IMR-90 (cell line): Measurements from ENCODE around the gene P2RY14. TPM values are rescaled to one million over a fixed set of nuclear protein-coding genes. Genes with fewer than 3 reads are reported as not detected.

Experiments
- ATAC-seq: fragments of 200-7000 bp; cut with Tn5 transposase; 2 replicates; pipeline ENCODE4 v1.9.1; 2020; ENCODE audit warnings: low read depth, mild to moderate bottlenecking, moderate library complexity
- BruUV-seq: library from RNA; stranded (reverse); fragments of 400-500 nt; replicated peaks from 2 replicates; lab custom pipeline; 2021; lab: Mats Ljungman, UMichigan
- CTCF ChIA-PET: fragments of 300-600 bp; formaldehyde crosslinking; extraction: SDS; loops from one replicate; lab custom pipeline; 2021; ENCODE audit warnings: antibody characterized with exemption; lab: Yijun Ruan, JAX
- POLR2A ChIA-PET: fragments of 300-600 bp; sonication (Branson Sonifier 250); formaldehyde crosslinking; loops from one replicate; lab custom pipeline; 2022; ENCODE audit warnings: antibody characterized with exemption; ENCODE audit not compliant: unreplicated experiment; lab: Charles Lee
- DNase-seq: peaks from one replicate; pipeline ENCODE4 v3.0.0; 2013
- H2AFZ ChIP-seq: replicated peaks from 2 replicates; pipeline ENCODE3; 2013; ENCODE audit warnings: low read length, mild to moderate bottlenecking; ENCODE audit not compliant: poor library complexity
- H2AK5ac ChIP-seq: 2 replicates; pipeline ENCODE4 v1.6.1; 2013; ENCODE audit warnings: low read depth, low read length, inconsistent platforms
- H2AK9ac ChIP-seq: replicated peaks from 2 replicates; pipeline ENCODE3; 2013; ENCODE audit warnings: mild to moderate bottlenecking, low read depth, low read length, moderate library complexity; ENCODE audit not compliant: poor library complexity
- H2BK120ac ChIP-seq: 2 replicates; pipeline ENCODE4 v1.6.1; 2013; ENCODE audit warnings: low read depth, low read length, inconsistent platforms
- H2BK15ac ChIP-seq: 3 replicates; pipeline ENCODE4 v1.6.1; 2013; ENCODE audit warnings: low read depth, low read length, inconsistent platforms
- H2BK20ac ChIP-seq: 2 replicates; pipeline ENCODE4 v1.6.1; 2013; ENCODE audit warnings: low read depth, mild to moderate bottlenecking, inconsistent platforms, low read length, moderate library complexity
- H2BK5ac ChIP-seq: 2 replicates; pipeline ENCODE4 v1.6.1; 2013; ENCODE audit warnings: mild to moderate bottlenecking, low read depth, low read length, inconsistent platforms; ENCODE audit not compliant: poor library complexity, severe bottlenecking
- H3K14ac ChIP-seq: replicated peaks from 2 replicates; pipeline ENCODE4 v1.6.1; 2013; ENCODE audit warnings: low read depth, low read length, inconsistent platforms
- H3K18ac ChIP-seq: 2 replicates; pipeline ENCODE4 v1.6.1; 2013; ENCODE audit warnings: low read depth, low read length, control low read depth
- H3K23ac ChIP-seq: 2 replicates; pipeline ENCODE4 v1.6.1; 2013; ENCODE audit warnings: low read depth, low read length, inconsistent platforms
- H3K27ac ChIP-seq: 2 replicates; pipeline ENCODE4 v1.5.1; 2013; ENCODE audit warnings: mild to moderate bottlenecking, control low read depth, low read length; ENCODE audit not compliant: insufficient read depth
- H3K27me3 ChIP-seq: 2 replicates; pipeline ENCODE4 v1.6.1; 2013; ENCODE audit warnings: low read length; ENCODE audit not compliant: control insufficient read depth, insufficient read depth
- H3K36me3 ChIP-seq: 2 replicates; pipeline ENCODE4 v1.6.1; 2013; ENCODE audit warnings: low read length, mixed read lengths; ENCODE audit not compliant: control insufficient read depth, insufficient read depth
- H3K4ac ChIP-seq: 2 replicates; pipeline ENCODE4 v1.6.1; 2013; ENCODE audit warnings: low read depth, low read length, inconsistent platforms
- H3K4me1 ChIP-seq: 2 replicates; pipeline ENCODE4 v1.6.1; 2013; ENCODE audit warnings: low read length, mixed read lengths; ENCODE audit not compliant: control insufficient read depth, insufficient read depth
- H3K4me2 ChIP-seq: 2 replicates; pipeline ENCODE4 v1.6.1; 2013; ENCODE audit warnings: low read depth, mild to moderate bottlenecking, control low read depth, low read length, moderate library complexity
- H3K4me3 ChIP-seq: 2 replicates; pipeline ENCODE4 v1.5.1; 2013; ENCODE audit warnings: low read depth, mild to moderate bottlenecking, control low read depth, low read length, moderate library complexity; ENCODE audit not compliant: insufficient read depth
- H3K56ac ChIP-seq: 2 replicates; pipeline ENCODE4 v1.6.1; 2013; ENCODE audit warnings: low read length, inconsistent platforms; ENCODE audit not compliant: insufficient read depth; ENCODE audit errors: extremely low read depth
- H3K79me1 ChIP-seq, 2 experiments: 2 replicates each; pipeline ENCODE4 v1.6.1; 2013; ENCODE audit warnings: low read length in 2 of 2, inconsistent platforms in 1 of 2, low read depth in 1 of 2
- H3K9ac ChIP-seq: 2 replicates; pipeline ENCODE4 v1.6.1; 2013; ENCODE audit warnings: low read depth, low read length, control low read depth
- H3K9me1 ChIP-seq: 2 replicates; pipeline ENCODE4 v1.6.1; 2013; ENCODE audit warnings: low read length, inconsistent platforms; ENCODE audit not compliant: insufficient read depth
- H3K9me3 ChIP-seq: 2 replicates; pipeline ENCODE4 v1.6.1; 2013; ENCODE audit warnings: low read length; ENCODE audit not compliant: control insufficient read depth, insufficient read depth
- H4K20me1 ChIP-seq: 2 replicates; pipeline ENCODE4 v1.6.1; 2013; ENCODE audit warnings: low read length, inconsistent platforms; ENCODE audit not compliant: insufficient read depth
- H4K5ac ChIP-seq: 2 replicates; pipeline ENCODE4 v1.6.1; 2013; ENCODE audit warnings: mild to moderate bottlenecking, low read depth, low read length, control low read depth
- H4K8ac ChIP-seq, 2 experiments: 2 replicates each; pipeline ENCODE4 v1.6.1; 2013; ENCODE audit warnings: low read depth in 2 of 2, low read length in 2 of 2, control low read depth in 1 of 2, inconsistent platforms in 1 of 2
- H4K91ac ChIP-seq: 2 replicates; pipeline ENCODE4 v1.6.1; 2013; ENCODE audit warnings: low read depth, low read length, inconsistent platforms; ENCODE audit not compliant: insufficient read depth
- CEBPB ChIP-seq: IDR thresholded peaks from 2 replicates; pipeline ENCODE4 v1.6.1; 2012; ENCODE audit warnings: low read depth, low read length, improper control_type of control experiment
- FOS ChIP-seq: fragments of 150-350 bp; IDR thresholded peaks from 2 replicates; pipeline ENCODE4 v1.6.1; 2016; ENCODE audit warnings: low read depth, low read length
- MAFK ChIP-seq: IDR thresholded peaks from 2 replicates; pipeline ENCODE4 v1.6.1; 2012; ENCODE audit warnings: low read depth, low read length, improper control_type of control experiment
- MAZ ChIP-seq: IDR thresholded peaks from 2 replicates; pipeline ENCODE4 v1.6.1; 2012; ENCODE audit warnings: low read depth, mild to moderate bottlenecking, low read length, improper control_type of control experiment, moderate library complexity, borderline replicate concordance
- MXI1 ChIP-seq: IDR thresholded peaks from 2 replicates; pipeline ENCODE4 v1.6.1; 2012; ENCODE audit warnings: low read depth, mild to moderate bottlenecking, low read length, moderate library complexity, borderline replicate concordance
- NFE2L2 ChIP-seq: fragments of 150-350 bp; IDR thresholded peaks from 2 replicates; pipeline ENCODE4 v1.6.1; 2016; ENCODE audit warnings: low read depth, mild to moderate bottlenecking, low read length
- POLR2A ChIP-seq: IDR thresholded peaks from 2 replicates; pipeline ENCODE4 v1.6.1; 2012; ENCODE audit warnings: mild to moderate bottlenecking, low read depth, low read length
- RFX5 ChIP-seq: IDR thresholded peaks from 2 replicates; pipeline ENCODE4 v1.8.0; 2012; ENCODE audit warnings: low read depth, mild to moderate bottlenecking, low read length, moderate library complexity
- SMC3 ChIP-seq: fragments of 150-350 bp; IDR thresholded peaks from 2 replicates; pipeline ENCODE4 v1.6.1; 2016; ENCODE audit warnings: low read depth, mild to moderate bottlenecking, antibody characterized with exemption, low read length, moderate library complexity
- WGBS, 2 experiments: methylation state at CpG; one replicate each; pipeline versions ENCODE4 v1.1.5 to v1.1.7; 2013; ENCODE audit warnings: missing lambda C conversion rate in 2 of 2; ENCODE audit not compliant: insufficient read length in 1 of 2; ENCODE audit errors: extremely low coverage in 2 of 2; 5-methylcytosine and 5-hydroxymethylcytosine counted together
- dilution Hi-C: fragments of 300-500 bp; cut with HindIII; formaldehyde crosslinking; loops from one replicate; pipeline ENCODE4 v1.14.3; 2018; ENCODE audit warnings: low sequenced_read_pairs; ENCODE audit not compliant: unreplicated experiment
- in situ Hi-C: fragments of 300-500 bp; cut with MboI; formaldehyde crosslinking; loops from 3 replicates; pipeline ENCODE4 v1.14.3; 2019; ENCODE audit warnings: low sequenced_read_pairs, inconsistent platforms, mixed read lengths
- intact Hi-C: fragments of 100-400 bp; cut with micrococcal nuclease; formaldehyde crosslinking; loops from 2 replicates; pipeline ENCODE4 v1.10.0; 2022
- polyA plus RNA-seq, 3 experiments: library from polyadenylated mRNA; depleted of rRNA; stranded (reverse); fragments of >200 nt; gene quantifications; 2 replicates each; pipeline ENCODE4 v1.2.3, GENCODE V29; 2012; ENCODE audit warnings: low replicate concordance in 1 of 3
- total RNA-seq: library from RNA; depleted of rRNA; stranded (reverse); fragments of >200 nt; gene quantifications from 2 replicates; pipeline ENCODE4 v1.2.3, GENCODE V29; 2012
- TF ChIP-seq, protein P1 (sequence below): fragments of 150-350 bp; IDR thresholded peaks from 2 replicates; pipeline ENCODE4 v1.6.1; 2017; ENCODE audit warnings: mild to moderate bottlenecking, antibody characterized with exemption, low read length, low read depth
- TF ChIP-seq, protein P2 (sequence below): conservative IDR thresholded peaks from 2 replicates; pipeline ENCODE4 v1.5.1; 2012; ENCODE audit warnings: mild to moderate bottlenecking, low read depth, low read length, improper control_type of control experiment
- TF ChIP-seq, protein P3 (sequence below): fragments of 150-350 bp; IDR thresholded peaks from 2 replicates; pipeline ENCODE4 v1.6.1; 2016; ENCODE audit warnings: low read depth, mild to moderate bottlenecking, low read length, moderate library complexity, borderline replicate concordance

The P2RY14 gene
- total and polyA plus RNA-seq, 2 of the 4 experiments (the other 2 are of a cell fraction), result not detected

DNA sequence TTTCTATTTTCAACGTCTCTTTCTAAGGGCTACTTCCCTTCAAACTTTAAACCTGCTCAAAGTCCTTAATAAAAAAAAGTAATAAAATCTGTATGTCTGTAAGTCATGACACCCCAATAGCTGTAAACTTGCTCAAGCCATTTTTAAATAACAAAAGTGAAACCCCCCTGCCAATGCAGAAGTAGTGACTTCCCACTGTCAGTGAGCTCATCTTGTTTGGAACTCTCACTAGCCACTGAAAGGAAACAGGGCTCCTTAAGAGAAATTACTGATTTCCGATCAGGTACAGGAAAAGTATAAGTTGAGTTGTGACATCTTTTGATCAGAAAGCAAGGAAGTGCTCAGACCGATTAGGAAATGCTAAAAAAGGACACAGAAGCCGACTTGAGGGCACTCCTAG, 47.7 kb downstream of the P2RY14 start:
- H2BK15ac ChIP-seq, result no peak overlapping the region; the same call in 2 of the 3 replicates
- no peak overlapping the region for H3K4ac ChIP-seq
- H2BK5ac ChIP-seq, result no peak overlapping the region
- no peak overlapping the region for H3K14ac ChIP-seq
- DNase-seq, result no peak
- H3K23ac ChIP-seq, result no peak overlapping the region
- no peak overlapping the region for H3K18ac ChIP-seq
- no peaks in the 10 kb centered on the region for H3K27me3 ChIP-seq
- no peak overlapping the region for H4K8ac ChIP-seq
- no peak overlapping the region for H3K56ac ChIP-seq
- intact Hi-C loops, result no loop called here
- H3K79me1 ChIP-seq, result no peaks in the 10 kb centered on the region
- no peak overlapping the region for H3K9ac ChIP-seq
- H3K9me1 ChIP-seq, result peaks cover 7% of the 10 kb centered on the region; the same call in 1 of the 2 replicates
- H3K4me2 ChIP-seq, result no peak overlapping the region
- WGBS, 2 experiments, result 71% methylated on average over 3 of the region's 4 CpGs; no CpG with 5 or more reads in 1 of the 2 experiments
- no peak overlapping the region for H2BK120ac ChIP-seq
- H3K27ac ChIP-seq, result no peak overlapping the region
- POLR2A ChIA-PET, result no interaction called here
- no peak for ATAC-seq
- H3K4me3 ChIP-seq, result no peak overlapping the region
- no peak overlapping the region for H2AK9ac ChIP-seq
- no peak overlapping the region for H4K91ac ChIP-seq
- no peak overlapping the region for H2BK20ac ChIP-seq
- H4K5ac ChIP-seq, result no peak overlapping the region
- H3K9me3 ChIP-seq, result no peaks in the 10 kb centered on the region
- CTCF ChIA-PET, result no interaction called here
- H3K36me3 ChIP-seq, result no peaks in the 10 kb centered on the region
- BruUV-seq, result no TSS peak
- peaks cover 22% of the 10 kb centered on the region for H3K4me1 ChIP-seq
- TF ChIP-seq FOS (no peak), MAFK (no peak), NFE2L2 (no peak), MXI1 (no peak), CEBPB (no peak), RFX5 (no peak), MAZ (no peak), SMC3 (no peak), POLR2A (no peak)
- TF ChIP-seq, protein P1, sequence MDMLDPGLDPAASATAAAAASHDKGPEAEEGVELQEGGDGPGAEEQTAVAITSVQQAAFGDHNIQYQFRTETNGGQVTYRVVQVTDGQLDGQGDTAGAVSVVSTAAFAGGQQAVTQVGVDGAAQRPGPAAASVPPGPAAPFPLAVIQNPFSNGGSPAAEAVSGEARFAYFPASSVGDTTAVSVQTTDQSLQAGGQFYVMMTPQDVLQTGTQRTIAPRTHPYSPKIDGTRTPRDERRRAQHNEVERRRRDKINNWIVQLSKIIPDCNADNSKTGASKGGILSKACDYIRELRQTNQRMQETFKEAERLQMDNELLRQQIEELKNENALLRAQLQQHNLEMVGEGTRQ, result no peak
- TF ChIP-seq, protein P2, sequence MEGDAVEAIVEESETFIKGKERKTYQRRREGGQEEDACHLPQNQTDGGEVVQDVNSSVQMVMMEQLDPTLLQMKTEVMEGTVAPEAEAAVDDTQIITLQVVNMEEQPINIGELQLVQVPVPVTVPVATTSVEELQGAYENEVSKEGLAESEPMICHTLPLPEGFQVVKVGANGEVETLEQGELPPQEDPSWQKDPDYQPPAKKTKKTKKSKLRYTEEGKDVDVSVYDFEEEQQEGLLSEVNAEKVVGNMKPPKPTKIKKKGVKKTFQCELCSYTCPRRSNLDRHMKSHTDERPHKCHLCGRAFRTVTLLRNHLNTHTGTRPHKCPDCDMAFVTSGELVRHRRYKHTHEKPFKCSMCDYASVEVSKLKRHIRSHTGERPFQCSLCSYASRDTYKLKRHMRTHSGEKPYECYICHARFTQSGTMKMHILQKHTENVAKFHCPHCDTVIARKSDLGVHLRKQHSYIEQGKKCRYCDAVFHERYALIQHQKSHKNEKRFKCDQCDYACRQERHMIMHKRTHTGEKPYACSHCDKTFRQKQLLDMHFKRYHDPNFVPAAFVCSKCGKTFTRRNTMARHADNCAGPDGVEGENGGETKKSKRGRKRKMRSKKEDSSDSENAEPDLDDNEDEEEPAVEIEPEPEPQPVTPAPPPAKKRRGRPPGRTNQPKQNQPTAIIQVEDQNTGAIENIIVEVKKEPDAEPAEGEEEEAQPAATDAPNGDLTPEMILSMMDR, result no peak
- TF ChIP-seq, protein P3, sequence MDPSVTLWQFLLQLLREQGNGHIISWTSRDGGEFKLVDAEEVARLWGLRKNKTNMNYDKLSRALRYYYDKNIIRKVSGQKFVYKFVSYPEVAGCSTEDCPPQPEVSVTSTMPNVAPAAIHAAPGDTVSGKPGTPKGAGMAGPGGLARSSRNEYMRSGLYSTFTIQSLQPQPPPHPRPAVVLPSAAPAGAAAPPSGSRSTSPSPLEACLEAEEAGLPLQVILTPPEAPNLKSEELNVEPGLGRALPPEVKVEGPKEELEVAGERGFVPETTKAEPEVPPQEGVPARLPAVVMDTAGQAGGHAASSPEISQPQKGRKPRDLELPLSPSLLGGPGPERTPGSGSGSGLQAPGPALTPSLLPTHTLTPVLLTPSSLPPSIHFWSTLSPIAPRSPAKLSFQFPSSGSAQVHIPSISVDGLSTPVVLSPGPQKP, result no peak
- dilution Hi-C loops, result no loop called here
- H2AFZ ChIP-seq, result no peak overlapping the region
- in situ Hi-C loops, result no loop called here
- H2AK5ac ChIP-seq, result no peak overlapping the region
- no peaks in the 10 kb centered on the region for H4K20me1 ChIP-seq
